H1 (cell line): ENCODE results near the gene LYPD6B. TPM values are rescaled to one million over a fixed set of nuclear protein-coding genes. Genes with fewer than 3 reads are reported as not detected.

Experiments
- CTCF ChIA-PET: fragments of 300-600 bp; sonication (Branson Sonifier 250); formaldehyde crosslinking; loops from one replicate; lab custom pipeline; 2021; ENCODE audit not compliant: partially characterized antibody; lab: Charles Lee
- POLR2A ChIA-PET: fragments of 300-600 bp; sonication (Branson Sonifier 250); formaldehyde crosslinking; loops from one replicate; lab custom pipeline; 2021; ENCODE audit warnings: inconsistent platforms; ENCODE audit not compliant: partially characterized antibody; lab: Charles Lee
- DNase-seq, 2 experiments: peaks; one replicate each; pipeline versions ENCODE4 v3.0.0 to v3.0.0-alpha.2; 2010 to 2022; ENCODE audit warnings: low spot score in 2 of 2, low read depth in 1 of 2, mixed read lengths in 1 of 2
- FAIRE-seq: peaks from 2 replicates; lab custom pipeline; 2011; peaks lifted over from hg19 to GRCh38; lab: Jason Lieb, UNC
- H2AFZ ChIP-seq: 2 replicates; pipeline ENCODE4 v1.8.1; 2012; ENCODE audit warnings: low read length, inconsistent platforms
- H2AK5ac ChIP-seq: 2 replicates; pipeline ENCODE4 v1.6.1; 2013; ENCODE audit warnings: low read depth, low read length
- H2BK120ac ChIP-seq: replicated peaks from 2 replicates; pipeline ENCODE3; 2013; ENCODE audit warnings: low read depth, low read length, inconsistent platforms
- H2BK12ac ChIP-seq: 2 replicates; pipeline ENCODE4 v1.6.1; 2013; ENCODE audit warnings: low read depth, low read length
- H2BK15ac ChIP-seq: 2 replicates; pipeline ENCODE4 v1.6.1; 2013; ENCODE audit warnings: low read length
- H2BK20ac ChIP-seq: 2 replicates; pipeline ENCODE4 v1.6.1; 2013; ENCODE audit warnings: low read length
- H2BK5ac ChIP-seq: 2 replicates; pipeline ENCODE4 v1.6.1; 2013; ENCODE audit warnings: low read depth, low read length
- H3K14ac ChIP-seq: 2 replicates; pipeline ENCODE4 v1.6.1; 2013; ENCODE audit warnings: inconsistent platforms; ENCODE audit not compliant: insufficient read length
- H3K18ac ChIP-seq: 2 replicates; pipeline ENCODE4 v1.6.1; 2013; ENCODE audit warnings: low read length; ENCODE audit errors: extremely low read depth
- H3K23ac ChIP-seq: 2 replicates; pipeline ENCODE4 v1.6.1; 2013; ENCODE audit warnings: inconsistent platforms; ENCODE audit not compliant: insufficient read length
- H3K23me2 ChIP-seq: 2 replicates; pipeline ENCODE4 v1.6.1; 2013; ENCODE audit warnings: low read depth, low read length
- H3K27ac ChIP-seq: 2 replicates; pipeline ENCODE4 v1.6.1; 2011; ENCODE audit warnings: low read depth, low read length, inconsistent platforms
- H3K27me3 ChIP-seq, 4 experiments: replicated peaks in 1 of 4; 1 replicate in 1 of 4; 2 replicates in 3 of 4; pipeline versions ENCODE4 v1.6.1 to v1.8.1; 2011 to 2013; ENCODE audit warnings: low read length in 3 of 4, mild to moderate bottlenecking in 3 of 4, inconsistent platforms in 2 of 4, mixed read lengths in 2 of 4, moderate library complexity in 1 of 4; ENCODE audit not compliant: control insufficient read depth in 3 of 4, insufficient read depth in 3 of 4; ENCODE audit errors: extremely low read depth in 1 of 4
- H3K36me3 ChIP-seq, 4 experiments: 2 replicates each; pipeline versions ENCODE4 v1.6.1 to v1.8.1; 2011 to 2013; ENCODE audit warnings: mild to moderate bottlenecking in 4 of 4, low read length in 3 of 4, moderate library complexity in 2 of 4, control low read depth in 1 of 4, inconsistent platforms in 1 of 4; ENCODE audit not compliant: insufficient read depth in 4 of 4, control insufficient read depth in 2 of 4
- H3K4ac ChIP-seq: replicated peaks from 2 replicates; pipeline ENCODE3; 2013; ENCODE audit warnings: low read length, low read depth, mixed read lengths, inconsistent platforms; ENCODE audit not compliant: insufficient read length
- H3K4me1 ChIP-seq, 4 experiments: replicated peaks in 1 of 4; 1 replicate in 1 of 4; 2 replicates in 3 of 4; pipeline versions ENCODE4 v1.6.1 to v1.8.1; 2011 to 2013; ENCODE audit warnings: low read length in 3 of 4, inconsistent platforms in 2 of 4, mixed read lengths in 1 of 4; ENCODE audit not compliant: insufficient read depth in 4 of 4, control insufficient read depth in 3 of 4
- H3K4me2 ChIP-seq, 2 experiments: 2 replicates each; pipeline versions ENCODE4 v1.6.1 to v1.8.1; 2011 to 2013; ENCODE audit warnings: low read depth in 2 of 2, low read length in 2 of 2, control low read depth in 1 of 2, inconsistent platforms in 1 of 2, mild to moderate bottlenecking in 1 of 2; ENCODE audit not compliant: insufficient read depth in 1 of 2
- H3K4me3 ChIP-seq, 4 experiments: fragments of 200-600, 300-600 bp in 1 of 4; sonication (generic), shearing (Covaris generic), sonication (Bioruptor Twin) in 1 of 4; 2 replicates each; pipeline versions ENCODE4 v1.5.1 to v1.8.1; 2011 to 2016; ENCODE audit warnings: low read length in 4 of 4, low read depth in 3 of 4, control low read depth in 2 of 4, inconsistent platforms in 2 of 4, mild to moderate bottlenecking in 2 of 4, mixed read lengths in 1 of 4, moderate library complexity in 1 of 4; ENCODE audit not compliant: insufficient read depth in 2 of 4; ENCODE audit errors: extremely low read depth in 1 of 4
- H3K56ac ChIP-seq: replicated peaks from 2 replicates; pipeline ENCODE3; 2013; ENCODE audit warnings: low read depth, mild to moderate bottlenecking, mixed read lengths, low read length, inconsistent platforms; ENCODE audit not compliant: insufficient read length
- H3K79me1 ChIP-seq: 2 replicates; pipeline ENCODE4 v1.6.1; 2013; ENCODE audit warnings: low read depth, low read length, control low read depth
- H3K79me2 ChIP-seq, 2 experiments: 2 replicates each; pipeline versions ENCODE4 v1.6.1 to v1.8.1; 2012 to 2013; ENCODE audit warnings: low read length in 2 of 2, mild to moderate bottlenecking in 2 of 2, inconsistent platforms in 1 of 2; ENCODE audit not compliant: insufficient read depth in 2 of 2, control insufficient read depth in 1 of 2
- H3K9ac ChIP-seq, 4 experiments: replicated peaks in 1 of 4; 1 replicate in 1 of 4; 2 replicates in 3 of 4; pipeline versions ENCODE4 v1.6.1 to v1.8.1; 2011 to 2013; ENCODE audit warnings: low read depth in 3 of 4, low read length in 3 of 4, control low read depth in 2 of 4, mild to moderate bottlenecking in 2 of 4, moderate library complexity in 2 of 4, inconsistent platforms in 1 of 4; ENCODE audit errors: extremely low read depth in 1 of 4
- H3K9me3 ChIP-seq, 2 experiments: 2 replicates each; pipeline versions ENCODE4 v1.6.1 to v1.8.1; 2012 to 2013; ENCODE audit warnings: mild to moderate bottlenecking in 2 of 2, moderate library complexity in 2 of 2, control low read depth in 1 of 2, inconsistent platforms in 1 of 2, low read depth in 1 of 2, low read length in 1 of 2, mixed read lengths in 1 of 2; ENCODE audit not compliant: insufficient read depth in 2 of 2
- H4K20me1 ChIP-seq, 2 experiments: replicated peaks in 1 of 2; 2 replicates each; pipeline versions ENCODE3 to v1.8.1; 2011 to 2013; ENCODE audit warnings: inconsistent platforms in 2 of 2, low read length in 2 of 2, mild to moderate bottlenecking in 1 of 2; ENCODE audit not compliant: insufficient read depth in 2 of 2, control insufficient read depth in 1 of 2
- H4K5ac ChIP-seq: 2 replicates; pipeline ENCODE4 v1.6.1; 2013; ENCODE audit warnings: low read length, low read depth, mixed read lengths, inconsistent platforms; ENCODE audit not compliant: insufficient read length
- H4K8ac ChIP-seq: 2 replicates; pipeline ENCODE4 v1.8.0; 2013; ENCODE audit warnings: mild to moderate bottlenecking, moderate library complexity, low read length, inconsistent platforms; ENCODE audit not compliant: insufficient read depth; ENCODE audit errors: extremely low read depth
- H4K91ac ChIP-seq: replicated peaks from 2 replicates; pipeline ENCODE3; 2013; ENCODE audit warnings: low read length, mixed read lengths, inconsistent platforms; ENCODE audit not compliant: insufficient read length
- MAFK ChIP-seq: IDR thresholded peaks from 2 replicates; pipeline ENCODE4 v1.6.1; 2012; ENCODE audit warnings: low read depth, mild to moderate bottlenecking, improper control_type of control experiment, low read length
- TCF12 ChIP-seq: IDR thresholded peaks from 2 replicates; pipeline ENCODE4 v1.6.1; 2011; ENCODE audit warnings: low read depth, mild to moderate bottlenecking, low read length
- WGBS, 2 experiments: shearing (Covaris generic) in 1 of 2; methylation state at CpG; one replicate each; pipeline versions ENCODE4 v1.1.6 to v1.1.7; 2013 to 2015; ENCODE audit warnings: low lambda C conversion rate in 2 of 2, mixed read lengths in 2 of 2, inconsistent platforms in 1 of 2, low coverage in 1 of 2, missing lambda C conversion rate in 1 of 2; ENCODE audit not compliant: insufficient replicate concordance in 2 of 2, insufficient coverage in 1 of 2, insufficient read length in 1 of 2; ENCODE audit errors: extremely low coverage in 1 of 2, missing lambda C conversion rate in 1 of 2; 5-methylcytosine and 5-hydroxymethylcytosine counted together
- polyA plus RNA-seq, 7 experiments: library from polyadenylated mRNA; depleted of rRNA in 3 of 7; stranded (reverse) in 5 of 7; unstranded in 2 of 7; fragments of >200 nt in 5 of 7; fragments of 200-250 nt in 2 of 7; gene quantifications; 1 replicate in 5 of 7; 2 replicates in 1 of 7; 4 replicates in 1 of 7; pipeline versions ENCODE4 v1.2.1 to v1.2.3, GENCODE V29; 2011 to 2013; ENCODE audit warnings: missing spikeins in 2 of 7, mixed read lengths in 2 of 7
- total RNA-seq: library from RNA; stranded (reverse); fragmentation: NEBNext Ultra II Directional; extraction: Animal tissue kit (Norgen Biotek cat#: 25700); gene quantifications from 2 replicates; pipeline ENCODE4 v1.2.1, GENCODE V29; 2021

The LYPD6B gene
- total and polyA plus RNA-seq, 2 of the 8 experiments (the other 6 are each of a cell fraction or from before 2014, with no cell fraction given): 2.2 to 3.5 TPM

- Histone ChIP-seq H4K91ac (no peak overlapping the region), H2AFZ (no peak overlapping the region), H3K27me3 (no peaks in the 10 kb centered on the region), H3K27ac (no peak overlapping the region), H2BK12ac (no peak overlapping the region), H3K79me1 (no peaks in the 10 kb centered on the region), H2BK15ac (no peak overlapping the region), H3K79me2 (no peaks in the 10 kb centered on the region), H3K9ac (no peak overlapping the region), H4K8ac (no peak overlapping the region), H3K23ac (no peak overlapping the region), H3K4ac (no peak overlapping the region), H2BK5ac (no peak overlapping the region), H3K56ac (no peak overlapping the region), H3K9me3 (no peaks in the 10 kb centered on the region), H2BK20ac (no peak overlapping the region), H3K14ac (no peak overlapping the region), H3K36me3 (no peaks in the 10 kb centered on the region), H2BK120ac (no peak overlapping the region), H3K23me2 (no peaks in the 10 kb centered on the region; the same call in 1 of the 2 replicates), H4K20me1 (no peaks in the 10 kb centered on the region), H3K4me1 (no peaks in the 10 kb centered on the region), H3K18ac (no peak overlapping the region), H3K4me3 (no peak overlapping the region), H2AK5ac (no peak overlapping the region), H4K5ac (no peak overlapping the region), H3K4me2 (no peak overlapping the region)
- POLR2A ChIA-PET: no interaction called here
- CTCF ChIA-PET: no interaction called here
- WGBS, 2 experiments: 91% methylated on average over 2 of the region's 2 CpGs; no CpG with 5 or more reads in 1 of the 2 experiments
- FAIRE-seq (no peak), DNase-seq (no peak)
- TF ChIP-seq MAFK (no peak), TCF12 (no peak)
Observed at GRCh38 chr2:149093579-149093978, 55.1 kb downstream of the LYPD6B start.
